ENCODE results near the gene ZNF416. TPM values are rescaled to one million over a fixed set of nuclear protein-coding genes. Genes with fewer than 3 reads are reported as not detected.

The ZNF416 gene
- total RNA-seq, 4 donors from 2014 or later: 0.87 to 2.0 (median 1.4) TPM

- TF ChIP-seq POLR2A (IDR thresholded peaks at IDR 0.05) (no peak), CTCF (IDR thresholded peaks at IDR 0.05 in 4 of 5, conservative IDR thresholded peaks at IDR 0.05 in 1 of 5) (no peak)
- peaks cover 0 to 6% (median 5%) of the 10 kb centered on the region in 3 donors for H3K9me3 ChIP-seq
- in situ Hi-C loops (cut with MboI; ENCODE audit: low sequenced_read_pairs in 4 of 4): no loop called here
- intact Hi-C loops (cut with DNase I; ENCODE audit: low total_unique reads): loop anchor here (1.0 to 2.0 kb wide), 3 partner anchors 15 to 40 kb away; partner anchors contain the start of genes ZNF134 and ZNF550
- no peak for DNase-seq
- peaks cover 7 to 9% of the 10 kb centered on the region in 2 donors for H3K4me1 ChIP-seq
- H3K36me3 ChIP-seq: peaks cover 0 to 11% of the 10 kb centered on the region in 2 donors
- H3K27me3 ChIP-seq: no peaks in the 10 kb centered on the region
- peak in 1 of 2 donors; percentile 11 for ATAC-seq
- H3K4me3 ChIP-seq: peak overlapping the region; percentile 76 to 98 (median 79)
- H3K27ac ChIP-seq: peak overlapping the region; percentile 22 to 70 (median 50)
These were observed 20.7 kb upstream of the ZNF416 start for GRCh38 chr19:57599377-57599760.

GRCh38 chr19:57587529-57587928 lies 8.8 kb upstream of the ZNF416 start:
- DNase-seq (no peak), ATAC-seq (no peak)
- H3K27me3 ChIP-seq: no peaks in the 10 kb centered on the region
- intact Hi-C loops (cut with DNase I; ENCODE audit: low total_unique reads): no loop called here
- peaks cover 4 to 32% (median 10%) of the 10 kb centered on the region in 3 donors for H3K9me3 ChIP-seq
- H3K27ac ChIP-seq: no peak overlapping the region
- peaks cover 8 to 49% of the 10 kb centered on the region in 2 donors for H3K36me3 ChIP-seq
- in situ Hi-C loops (cut with MboI; ENCODE audit: low sequenced_read_pairs in 4 of 4): no loop called here
- H3K4me1 ChIP-seq: peaks cover 10 to 14% of the 10 kb centered on the region in 2 donors
- no peak overlapping the region for H3K4me3 ChIP-seq
- no peak for TF ChIP-seq CTCF (IDR thresholded peaks at IDR 0.05 in 4 of 5, conservative IDR thresholded peaks at IDR 0.05 in 1 of 5)
- TF ChIP-seq POLR2A (IDR thresholded peaks at IDR 0.05): no peak

GRCh38 chr19:57583521-57584416 lies 5.1 kb upstream of the ZNF416 start, which contains the start of gene ZIK1:
ZIK1 (plus strand) TSS chr19:57584145; CDS start chr19:57584357, 212 bp downstream.
- Histone ChIP-seq H3K27me3 (no peaks in the 10 kb centered on the region), H3K27ac (peak within 1 kb of the TSS; percentile 48 to 67 (median 58)), H3K4me3 (peak within 1 kb of the TSS; percentile 73 to 85 (median 78)), H3K36me3 (peaks cover 0 to 13% of the 10 kb centered on the region in 2 donors), H3K9me3 (peaks cover 0 to 8% (median 0%) of the 10 kb centered on the region in 3 donors), H3K4me1 (peaks cover 10 to 19% of the 10 kb centered on the region in 2 donors)
- intact Hi-C loops (cut with DNase I; ENCODE audit: low total_unique reads) (no loop called here), in situ Hi-C loops (cut with MboI; ENCODE audit: low sequenced_read_pairs in 4 of 4) (no loop called here)
- ATAC-seq (peak; percentile 95 to 98), DNase-seq (peak; percentile 81 to 85)
- TF ChIP-seq POLR2A (IDR thresholded peaks at IDR 0.05): no peak
- TF ChIP-seq CTCF (IDR thresholded peaks at IDR 0.05 in 4 of 5, conservative IDR thresholded peaks at IDR 0.05 in 1 of 5): no peak

GRCh38 chr19:57583104-57583520 lies 4.4 kb upstream of the ZNF416 start:
- in situ Hi-C loops (cut with MboI; ENCODE audit: low sequenced_read_pairs in 4 of 4): no loop called here
- H3K27ac ChIP-seq: peak overlapping the region in 1 of 4 donors; percentile 48
- TF ChIP-seq CTCF (IDR thresholded peaks at IDR 0.05 in 4 of 5, conservative IDR thresholded peaks at IDR 0.05 in 1 of 5) (no peak), POLR2A (IDR thresholded peaks at IDR 0.05) (no peak)

More at GRCh38 chr19:57583104-57583520, 4.4 kb upstream of the ZNF416 start:
- Histone ChIP-seq H3K36me3 (peaks cover 0 to 7% of the 10 kb centered on the region in 2 donors), H3K4me3 (peak overlapping the region; percentile 73 to 85 (median 78)), H3K4me1 (peaks cover 11 to 23% of the 10 kb centered on the region in 2 donors), H3K27me3 (no peaks in the 10 kb centered on the region), H3K9me3 (peaks cover 0 to 5% (median 0%) of the 10 kb centered on the region in 3 donors)
- ATAC-seq (no peak), DNase-seq (no peak)
- intact Hi-C loops (cut with DNase I; ENCODE audit: low total_unique reads): no loop called here

Measured in gastrocnemius medialis (tissue), 4 donors.